Heart left ventricle (tissue), 13 donors: ENCODE measurements around the gene TRAPPC5.

Experiments used
- CTCF ChIP-seq, 12 donors: fragments of 200-600 bp; sonication (generic) in 4 of 12; IDR thresholded peaks; one replicate each; pipeline versions ENCODE4 v1.5.0 to v1.8.0; 2018 to 2022; ENCODE audit warnings: antibody characterized with exemption in 12 of 12, mild to moderate bottlenecking in 5 of 12
- POLR2A ChIP-seq, 2 donors: fragments of 450-650 bp; IDR thresholded peaks; one replicate each; pipeline ENCODE4 v1.6.1; 2017; ENCODE audit warnings: antibody characterized with exemption in 2 of 2, mild to moderate bottlenecking in 2 of 2, moderate library complexity in 2 of 2
- donor health status: ischemic (EF 13 %, LVEDD 7.1; RV severe dilation, severe dysfunction).
- donor health status: DM: no; HTN: yes; CAD: no.
- donor health status: DM: no; HTN: no; CAD: no.
- donor health status: ischemic (EF 25% LVEDD 6.9; RV normal size, moderate dysfunction).
- donor health status: ischemic (EF 25% LVEDD 5.7; RV mildly dilated, moderate dysfunction).
- donor health status: ischemic (EF 35%, LVEDD 5.7; RV mildly dilated, moderate dysfunction).
- donor health status: nonischemic (EF 11% LVEDD 7.7; RV severe dilation, severe dysfunction).
- donor health status: DM: yes; HTN: yes; CAD: no.
- donor health status: PGD.
- donor health status: ischemic (EF 29% LVEDD 5.4; RV normal size, mild dysfunction).
- donor health status: nonischemic (EF 23%, LVEDD 6.1; RV moderate dilation, normal function).

DNA sequence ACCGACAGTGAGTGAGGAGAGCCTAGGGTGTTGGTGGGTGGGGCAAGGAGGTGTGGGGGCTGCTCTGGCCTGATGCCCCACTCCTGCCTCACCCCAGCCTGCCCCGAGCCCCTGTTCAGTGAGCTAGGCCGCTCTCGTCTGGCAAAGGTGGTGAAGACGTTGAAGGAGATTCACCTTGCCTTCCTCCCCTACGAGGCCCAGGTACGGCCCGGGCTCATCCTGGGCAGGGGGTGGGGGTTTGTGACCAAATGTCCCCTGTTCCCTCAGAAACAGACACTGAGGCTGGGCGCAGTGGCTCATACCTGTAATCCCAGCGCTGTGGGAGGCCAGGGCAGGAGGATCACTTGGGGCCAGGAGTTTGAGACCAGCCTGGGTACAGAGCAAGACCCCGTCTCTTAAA, 39.8 kb upstream of the TRAPPC5 start:
- TF ChIP-seq CTCF (IDR thresholded peaks at IDR 0.05) (no peak), POLR2A (IDR thresholded peaks at IDR 0.05) (no peak)
